Keratinocyte (primary cell): ENCODE results near the gene TLCD3A. TPM values are rescaled to one million over a fixed set of nuclear protein-coding genes. Genes with fewer than 3 reads are reported as not detected.
A peak's percentile ranks its signal among the peaks of the same experiment; 100 is the strongest.

ENCODE experiments used
- DNase-seq: peaks from one replicate; pipeline ENCODE4 v3.0.0-alpha.2; 2011; ENCODE audit warnings: low read depth, missing footprints, low spot score
- FAIRE-seq: peaks from 2 replicates; lab custom pipeline; 2011; peaks lifted over from hg19 to GRCh38; lab: Jason Lieb, UNC
- H2AFZ ChIP-seq: 2 replicates; pipeline ENCODE4 v1.6.0; 2012; ENCODE audit warnings: low read length, control low read depth, inconsistent platforms; ENCODE audit not compliant: control insufficient read depth
- H3K27ac ChIP-seq: 2 replicates; pipeline ENCODE4 v1.5.1; 2011; ENCODE audit warnings: low read length; ENCODE audit not compliant: control insufficient read depth, insufficient read depth
- H3K27me3 ChIP-seq: 3 replicates; pipeline ENCODE4 v1.6.0; 2011; ENCODE audit warnings: low read length; ENCODE audit not compliant: control insufficient read depth, insufficient read depth; ENCODE audit errors: extremely low read depth
- H3K36me3 ChIP-seq, 2 experiments: 2 replicates in 1 of 2; 3 replicates in 1 of 2; pipeline ENCODE4 v1.5.1; 2011; ENCODE audit warnings: low read length in 2 of 2, mild to moderate bottlenecking in 1 of 2; ENCODE audit not compliant: control insufficient read depth in 2 of 2, insufficient read depth in 2 of 2; ENCODE audit errors: extremely low read depth in 1 of 2
- H3K4me1 ChIP-seq: 3 replicates; pipeline ENCODE4 v1.5.1; 2011; ENCODE audit warnings: low read length; ENCODE audit not compliant: control insufficient read depth, insufficient read depth; ENCODE audit errors: extremely low read depth
- H3K4me2 ChIP-seq: 3 replicates; pipeline ENCODE4 v1.6.0; 2011; ENCODE audit warnings: low read depth, low read length; ENCODE audit not compliant: control insufficient read depth, insufficient read depth; ENCODE audit errors: extremely low read depth
- H3K4me3 ChIP-seq, 3 experiments: fragments of 200-600 bp in 1 of 3; sonication (generic) in 1 of 3; 2 replicates in 2 of 3; 3 replicates in 1 of 3; pipeline ENCODE4 v1.5.1; 2011 to 2016; ENCODE audit warnings: low read length in 3 of 3, mild to moderate bottlenecking in 3 of 3, control low read depth in 2 of 3, inconsistent platforms in 1 of 3, low read depth in 1 of 3, mixed read lengths in 1 of 3, mixed run types in 1 of 3, moderate library complexity in 1 of 3; ENCODE audit not compliant: control insufficient read depth in 2 of 3, insufficient read depth in 2 of 3; ENCODE audit errors: extremely low read depth in 1 of 3
- H3K79me2 ChIP-seq: 2 replicates; pipeline ENCODE4 v1.6.0; 2012; ENCODE audit warnings: low read length; ENCODE audit not compliant: control insufficient read depth, insufficient read depth
- H3K9ac ChIP-seq: 3 replicates; pipeline ENCODE4 v1.6.0; 2011; ENCODE audit warnings: low read length; ENCODE audit not compliant: control insufficient read depth, insufficient read depth; ENCODE audit errors: extremely low read depth
- H3K9me1 ChIP-seq: 3 replicates; pipeline ENCODE4 v1.6.0; 2011; ENCODE audit warnings: low read length; ENCODE audit not compliant: control insufficient read depth, insufficient read depth; ENCODE audit errors: extremely low read depth
- H3K9me3 ChIP-seq: 2 replicates; pipeline ENCODE4 v1.5.1; 2012; ENCODE audit warnings: low read depth, low read length; ENCODE audit not compliant: control insufficient read depth
- H4K20me1 ChIP-seq: 3 replicates; pipeline ENCODE4 v1.6.0; 2011; ENCODE audit warnings: low read length; ENCODE audit not compliant: control insufficient read depth, insufficient read depth; ENCODE audit errors: extremely low read depth
- EZH2 ChIP-seq: IDR thresholded peaks from one replicate; pipeline ENCODE4 v1.6.1; 2012; ENCODE audit warnings: inconsistent platforms, mild to moderate bottlenecking, low read length, moderate library complexity
- dilution Hi-C: fragments of 300-500 bp; cut with MboI; formaldehyde crosslinking; loops from one replicate; pipeline ENCODE4 v1.7.0; 2020; ENCODE audit warnings: low sequenced_read_pairs; ENCODE audit not compliant: extremely low pct_ligation_motif_present
- polyA plus RNA-seq, 5 experiments: library from polyadenylated mRNA; depleted of rRNA in 3 of 5; stranded (reverse) in 3 of 5; stranded (forward) in 1 of 5; unstranded in 1 of 5; fragments of >200 nt; gene quantifications; 1 replicate in 1 of 5; 2 replicates in 3 of 5; 3 replicates in 1 of 5; pipeline versions ENCODE4 v1.2.1 to v1.2.3, GENCODE V29; 2011 to 2012; ENCODE audit warnings: missing spikeins in 2 of 5, low read depth in 1 of 5, low replicate concordance in 1 of 5
- TF ChIP-seq, protein P1 (sequence below), 3 experiments: IDR thresholded peaks in 1 of 3; conservative IDR thresholded peaks in 1 of 3; optimal IDR thresholded peaks in 1 of 3; 2 replicates in 2 of 3; 3 replicates in 1 of 3; pipeline versions ENCODE3 to v1.5.1; 2011; ENCODE audit warnings: low read length in 3 of 3, mild to moderate bottlenecking in 3 of 3, moderate library complexity in 2 of 3, control low read depth in 1 of 3, inconsistent platforms in 1 of 3; ENCODE audit not compliant: insufficient read depth in 2 of 3; ENCODE audit errors: extremely low read depth in 1 of 3

The TLCD3A gene
- polyA plus RNA-seq, 1 donor (not counting 4 experiments of a cell fraction or from before 2014, with no cell fraction given), result 34.1 TPM

DNA sequence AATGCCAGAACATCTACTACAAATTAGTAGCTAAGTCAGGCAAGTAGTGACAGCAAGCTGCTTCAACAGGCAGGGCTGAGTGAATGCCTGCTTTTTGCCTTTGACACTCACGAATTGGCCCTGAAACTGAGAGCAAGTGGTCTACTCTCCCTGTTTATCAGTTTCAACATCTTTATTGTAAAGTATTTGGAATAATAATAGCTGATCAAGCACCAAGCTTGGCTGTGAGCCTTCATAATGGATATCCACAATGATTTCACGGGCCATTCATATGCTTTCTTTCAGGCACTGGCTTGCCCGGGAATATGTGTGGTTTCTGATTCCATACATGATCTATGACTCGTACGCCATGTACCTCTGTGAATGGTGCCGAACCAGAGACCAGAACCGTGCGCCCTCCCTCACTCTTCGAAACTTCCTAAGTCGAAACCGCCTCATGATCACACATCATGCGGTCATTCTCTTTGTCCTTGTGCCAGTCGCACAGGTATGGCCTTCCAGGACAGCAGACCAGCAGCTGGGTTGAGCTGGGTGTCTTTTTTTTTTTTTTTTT, 5.2 kb downstream of the TLCD3A start:
- Histone ChIP-seq H3K9me3 (no peaks in the 10 kb centered on the region), H3K4me2 (peak overlapping the region; percentile 76), H3K9me1 (peaks cover 2% of the 10 kb centered on the region), H4K20me1 (peaks cover 4% of the 10 kb centered on the region), H3K4me1 (peaks cover 36% of the 10 kb centered on the region), H3K79me2 (peaks cover 46% of the 10 kb centered on the region), H3K9ac (peak overlapping the region; percentile 45), H3K4me3 (peak overlapping the region in 1 of 3 experiments; percentile 45), H3K27ac (peak overlapping the region; percentile 82), H3K27me3 (no peaks in the 10 kb centered on the region), H2AFZ (no peak overlapping the region), H3K36me3 (peaks cover 18 to 32% of the 10 kb centered on the region in 2 experiments)
- TF ChIP-seq EZH2, result no peak
- TF ChIP-seq, protein P1, sequence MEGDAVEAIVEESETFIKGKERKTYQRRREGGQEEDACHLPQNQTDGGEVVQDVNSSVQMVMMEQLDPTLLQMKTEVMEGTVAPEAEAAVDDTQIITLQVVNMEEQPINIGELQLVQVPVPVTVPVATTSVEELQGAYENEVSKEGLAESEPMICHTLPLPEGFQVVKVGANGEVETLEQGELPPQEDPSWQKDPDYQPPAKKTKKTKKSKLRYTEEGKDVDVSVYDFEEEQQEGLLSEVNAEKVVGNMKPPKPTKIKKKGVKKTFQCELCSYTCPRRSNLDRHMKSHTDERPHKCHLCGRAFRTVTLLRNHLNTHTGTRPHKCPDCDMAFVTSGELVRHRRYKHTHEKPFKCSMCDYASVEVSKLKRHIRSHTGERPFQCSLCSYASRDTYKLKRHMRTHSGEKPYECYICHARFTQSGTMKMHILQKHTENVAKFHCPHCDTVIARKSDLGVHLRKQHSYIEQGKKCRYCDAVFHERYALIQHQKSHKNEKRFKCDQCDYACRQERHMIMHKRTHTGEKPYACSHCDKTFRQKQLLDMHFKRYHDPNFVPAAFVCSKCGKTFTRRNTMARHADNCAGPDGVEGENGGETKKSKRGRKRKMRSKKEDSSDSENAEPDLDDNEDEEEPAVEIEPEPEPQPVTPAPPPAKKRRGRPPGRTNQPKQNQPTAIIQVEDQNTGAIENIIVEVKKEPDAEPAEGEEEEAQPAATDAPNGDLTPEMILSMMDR (optimal IDR thresholded peaks at IDR 0.05 in 1 of 3, IDR thresholded peaks at IDR 0.05 in 1 of 3, conservative IDR thresholded peaks at IDR 0.05 in 1 of 3; ENCODE audit: extremely low read depth in 1 of 3, insufficient read depth in 2 of 3, low read length in 3 of 3), result no peak
- peak; percentile 98 for FAIRE-seq
- no peak for DNase-seq
- dilution Hi-C loops, result no loop called here

DNA sequence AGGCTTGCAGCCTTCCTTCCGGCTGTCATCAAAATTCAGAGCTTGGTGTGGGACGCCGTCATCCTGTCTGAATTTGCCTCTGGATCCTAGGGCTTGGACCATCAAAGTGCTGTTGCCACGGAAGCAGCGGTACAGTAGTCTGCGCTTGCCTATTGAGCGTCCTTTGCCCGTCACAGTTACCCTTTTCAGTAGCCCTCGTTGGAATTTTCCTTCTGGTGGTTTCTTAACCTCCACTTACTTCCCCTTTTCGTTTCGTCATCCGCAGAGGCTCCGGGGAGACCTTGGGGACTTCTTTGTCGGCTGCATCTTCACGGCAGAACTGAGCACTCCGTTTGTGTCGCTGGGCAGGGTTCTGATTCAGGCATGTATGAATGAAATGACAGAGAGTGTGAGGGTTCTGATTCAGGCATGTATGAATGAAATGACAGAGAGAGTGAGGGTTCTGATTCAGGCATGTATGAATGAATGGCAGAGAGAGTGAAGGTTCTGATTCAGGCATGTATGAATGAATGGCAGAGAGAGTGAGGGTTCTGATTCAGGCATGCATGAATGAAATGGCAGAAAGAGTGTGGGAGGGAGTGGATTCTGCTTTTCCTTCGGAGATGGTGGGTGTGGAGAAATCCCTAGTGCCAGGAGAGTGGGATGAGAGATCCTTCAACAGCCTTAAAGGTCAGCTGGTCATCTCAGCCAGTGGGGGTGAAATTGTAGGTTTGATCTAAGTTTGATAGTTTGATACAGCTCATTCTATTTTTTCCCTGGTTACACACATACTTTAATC, 8.0 kb downstream of the TLCD3A start:
- Histone ChIP-seq H3K4me1 (peaks cover 15% of the 10 kb centered on the region), H3K27me3 (no peaks in the 10 kb centered on the region), H3K36me3 (peaks cover 32 to 52% of the 10 kb centered on the region in 2 experiments), H3K4me3 (no peak overlapping the region), H3K9me1 (peaks cover 2% of the 10 kb centered on the region), H3K4me2 (no peak overlapping the region), H3K27ac (no peak overlapping the region), H4K20me1 (peaks cover 14% of the 10 kb centered on the region), H3K9me3 (no peaks in the 10 kb centered on the region), H3K79me2 (peaks cover 45% of the 10 kb centered on the region), H2AFZ (no peak overlapping the region), H3K9ac (no peak overlapping the region)
- TF ChIP-seq EZH2, result no peak
- TF ChIP-seq, protein P1 (optimal IDR thresholded peaks at IDR 0.05 in 1 of 3, IDR thresholded peaks at IDR 0.05 in 1 of 3, conservative IDR thresholded peaks at IDR 0.05 in 1 of 3; ENCODE audit: extremely low read depth in 1 of 3, insufficient read depth in 2 of 3, low read length in 3 of 3), result no peak
- DNase-seq (no peak), FAIRE-seq (no peak)
- dilution Hi-C loops, result no loop called here
